Measurements from ENCODE around the gene ZNF550. TPM values are rescaled to one million over a fixed set of nuclear protein-coding genes. Genes with fewer than 3 reads are reported as not detected.

The ZNF550 gene
- total and polyA plus RNA-seq, 2 of the 13 experiments (the other 11 are each of a cell fraction or from before 2014, with no cell fraction given), result 8.6 to 9.1 TPM

DNA sequence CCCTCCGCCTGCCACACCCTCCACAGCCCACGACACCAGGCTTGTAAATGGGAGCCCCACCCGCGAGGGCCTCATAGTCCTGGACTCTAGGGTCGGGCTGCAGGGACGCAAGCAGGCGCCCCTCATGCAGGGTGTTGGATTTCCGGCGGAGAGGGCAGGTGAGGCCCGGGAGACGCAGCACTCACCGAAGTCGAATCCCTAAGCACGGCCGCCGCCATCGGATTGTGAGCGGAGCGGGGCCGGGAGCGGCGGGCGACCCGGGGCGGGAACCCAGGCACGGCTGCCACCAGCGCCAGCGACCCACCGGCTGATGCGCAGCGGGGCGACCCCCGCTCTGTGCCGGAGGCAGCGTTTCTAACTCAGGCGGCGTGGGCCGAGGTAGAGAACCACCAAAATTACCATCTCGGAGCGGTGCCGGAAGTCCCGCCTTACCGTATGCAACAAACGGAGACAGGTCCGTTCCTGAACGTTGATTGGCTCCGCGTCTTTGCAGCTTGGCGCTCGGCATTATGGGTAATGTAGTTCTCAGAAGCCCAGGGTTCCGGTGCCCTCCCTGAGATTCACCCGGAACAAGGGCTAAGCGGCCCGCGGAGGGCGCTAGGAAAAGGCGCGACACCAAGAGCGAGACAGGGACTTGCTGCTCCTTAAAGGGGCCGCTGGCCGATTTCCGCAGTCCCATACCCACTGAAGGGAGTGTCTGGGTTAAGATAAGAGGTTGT lies 19.0 kb upstream of the ZNF550 start, which contains the start of gene ZNF416 (continued):
- TF ChIP-seq AGO2 (optimal IDR thresholded peaks at IDR 0.05; ENCODE audit: low read depth, low read length) (peak; percentile 42), RBM39 (IDR thresholded peaks at IDR 0.05; ENCODE audit: low read depth, low read length, poor library complexity, severe bottlenecking) (peak; percentile 35), ZNF790 (CRISPR knock-in tag; IDR thresholded peaks at IDR 0.05; ENCODE audit: borderline replicate concordance) (no peak), ZNF331 (CRISPR knock-in tag; IDR thresholded peaks at IDR 0.05) (peak; percentile 40; the same call in 1 of the 2 replicates), EEA1 (CRISPR knock-in tag; IDR thresholded peaks at IDR 0.05; ENCODE audit: borderline replicate concordance) (no peak), CCAR2 (optimal IDR thresholded peaks at IDR 0.05; ENCODE audit: low read depth, low read length) (no peak), ZBTB20 (CRISPR knock-in tag; IDR thresholded peaks at IDR 0.05; ENCODE audit: borderline replicate concordance, low read depth) (no peak), RBFOX2 (IDR thresholded peaks at IDR 0.05; ENCODE audit: low read depth, low read length) (peak; percentile 81), ZNF703 (CRISPR knock-in tag; IDR thresholded peaks at IDR 0.05; ENCODE audit: borderline replicate concordance) (no peak), ZNF24 (IDR thresholded peaks at IDR 0.05) (no peak), PREB (CRISPR knock-in tag; IDR thresholded peaks at IDR 0.05) (no peak), RBM22 (optimal IDR thresholded peaks at IDR 0.05; ENCODE audit: low read length) (no peak), ZNF44 (CRISPR knock-in tag; IDR thresholded peaks at IDR 0.05) (no peak), ZNF432 (CRISPR knock-in tag; IDR thresholded peaks at IDR 0.05; ENCODE audit: borderline replicate concordance) (no peak), KDM5A (IDR thresholded peaks at IDR 0.05; ENCODE audit: borderline replicate concordance, low read length) (peak; percentile 92), DRAP1 (CRISPR knock-in tag; IDR thresholded peaks at IDR 0.05) (no peak; the same call in 1 of the 2 replicates), PHB2 (IDR thresholded peaks at IDR 0.05; ENCODE audit: partially characterized antibody) (no peak), RFXANK (CRISPR knock-in tag; IDR thresholded peaks at IDR 0.05) (no peak), SMAD9 (CRISPR knock-in tag; IDR thresholded peaks at IDR 0.05) (no peak), ZNF232 (CRISPR knock-in tag; IDR thresholded peaks at IDR 0.05; ENCODE audit: borderline replicate concordance) (peak; percentile 67; the same call in 1 of the 2 replicates), SIN3B (IDR thresholded peaks at IDR 0.05; ENCODE audit: low read length) (no peak), TMF1 (CRISPR knock-in tag; IDR thresholded peaks at IDR 0.05; ENCODE audit: low read depth) (no peak), NAIF1 (CRISPR knock-in tag; IDR thresholded peaks at IDR 0.05; ENCODE audit: borderline replicate concordance) (peak; percentile 51; the same call in 1 of the 2 replicates), KLF12 (CRISPR knock-in tag; IDR thresholded peaks at IDR 0.05; ENCODE audit: borderline replicate concordance) (0 out of 2 replicates have a peak, but pooled peaks have one; percentile 75), SSRP1 (CRISPR knock-in tag; IDR thresholded peaks at IDR 0.05) (0 out of 2 replicates have a peak, but pooled peaks have one; percentile 51), TCF12 (IDR thresholded peaks at IDR 0.05) (no peak), TCF12 (CRISPR knock-in tag; IDR thresholded peaks at IDR 0.05) (no peak), ZNF234 (CRISPR knock-in tag; conservative IDR thresholded peaks at IDR 0.05) (no peak)
- TF ChIP-seq, protein P1, sequence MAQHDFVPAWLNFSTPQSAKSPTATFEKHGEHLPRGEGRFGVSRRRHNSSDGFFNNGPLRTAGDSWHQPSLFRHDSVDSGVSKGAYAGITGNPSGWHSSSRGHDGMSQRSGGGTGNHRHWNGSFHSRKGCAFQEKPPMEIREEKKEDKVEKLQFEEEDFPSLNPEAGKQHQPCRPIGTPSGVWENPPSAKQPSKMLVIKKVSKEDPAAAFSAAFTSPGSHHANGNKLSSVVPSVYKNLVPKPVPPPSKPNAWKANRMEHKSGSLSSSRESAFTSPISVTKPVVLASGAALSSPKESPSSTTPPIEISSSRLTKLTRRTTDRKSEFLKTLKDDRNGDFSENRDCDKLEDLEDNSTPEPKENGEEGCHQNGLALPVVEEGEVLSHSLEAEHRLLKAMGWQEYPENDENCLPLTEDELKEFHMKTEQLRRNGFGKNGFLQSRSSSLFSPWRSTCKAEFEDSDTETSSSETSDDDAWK (CRISPR knock-in tag; IDR thresholded peaks at IDR 0.05), result no peak
- TF ChIP-seq, protein P2, sequence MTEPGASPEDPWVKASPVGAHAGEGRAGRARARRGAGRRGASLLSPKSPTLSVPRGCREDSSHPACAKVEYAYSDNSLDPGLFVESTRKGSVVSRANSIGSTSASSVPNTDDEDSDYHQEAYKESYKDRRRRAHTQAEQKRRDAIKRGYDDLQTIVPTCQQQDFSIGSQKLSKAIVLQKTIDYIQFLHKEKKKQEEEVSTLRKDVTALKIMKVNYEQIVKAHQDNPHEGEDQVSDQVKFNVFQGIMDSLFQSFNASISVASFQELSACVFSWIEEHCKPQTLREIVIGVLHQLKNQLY (CRISPR knock-in tag; IDR thresholded peaks at IDR 0.05), result no peak

Measured in HepG2 (cell line).